SK-N-SH treated with all-trans-retinoic acid at 6 μM for 48 hours (cell line): Measurements from ENCODE around the gene SELENOK.

Experiments used
- ATAC-seq: fragments of 200-7000 bp; cut with Tn5 transposase; 3 replicates; pipeline ENCODE4 v1.9.1; 2020; ENCODE audit warnings: mild to moderate bottlenecking, moderate library complexity
- ARNTL ChIP-seq: fragments of 450-650 bp; formaldehyde crosslinking; IDR thresholded peaks from 2 replicates; pipeline ENCODE4 v1.5.0; 2020; ENCODE audit warnings: low read depth, mild to moderate bottlenecking, moderate library complexity, borderline replicate concordance
- BACH2 ChIP-seq: fragments of 250-450 bp; sonication (Bioruptor Pico); IDR thresholded peaks from 2 replicates; pipeline ENCODE4 v1.9.0; 2021; ENCODE audit warnings: mild to moderate bottlenecking, borderline replicate concordance
- CSDC2 ChIP-seq: fragments of 250-450 bp; sonication (Bioruptor Pico); IDR thresholded peaks from 2 replicates; pipeline ENCODE4 v1.5.0; 2020; ENCODE audit warnings: mild to moderate bottlenecking, moderate library complexity
- ESRRG ChIP-seq: fragments of 250-450 bp; sonication (Bioruptor Pico); IDR thresholded peaks from 2 replicates; pipeline ENCODE4 v1.6.1; 2021; ENCODE audit warnings: mild to moderate bottlenecking
- GLIS3 ChIP-seq: fragments of 250-450 bp; sonication (Bioruptor Pico); IDR thresholded peaks from 2 replicates; pipeline ENCODE4 v1.5.0; 2020; ENCODE audit warnings: mild to moderate bottlenecking, moderate library complexity
- ISL1 ChIP-seq: fragments of 250-450 bp; sonication (Bioruptor Pico); IDR thresholded peaks from 2 replicates; pipeline ENCODE4 v2.1.2; 2022; ENCODE audit warnings: mild to moderate bottlenecking, moderate library complexity
- OSR1 ChIP-seq: fragments of 250-450 bp; sonication (Bioruptor Pico); IDR thresholded peaks from 2 replicates; pipeline ENCODE4 v1.8.0; 2022; ENCODE audit warnings: moderate library complexity, mild to moderate bottlenecking, inconsistent platforms
- PPARA ChIP-seq: fragments of 250-450 bp; sonication (Bioruptor Pico); IDR thresholded peaks from 2 replicates; pipeline ENCODE4 v1.5.0; 2020; ENCODE audit warnings: mild to moderate bottlenecking, borderline replicate concordance
- RARB ChIP-seq: fragments of 250-450 bp; sonication (Bioruptor Pico); IDR thresholded peaks from 2 replicates; pipeline ENCODE4 v1.8.0; 2021; ENCODE audit warnings: mild to moderate bottlenecking, moderate library complexity
- SNAI2 ChIP-seq: fragments of 250-450 bp; sonication (Bioruptor Pico); IDR thresholded peaks from 2 replicates; pipeline ENCODE4 v1.5.0; 2020; ENCODE audit warnings: mild to moderate bottlenecking, moderate library complexity
- TCF4 ChIP-seq: fragments of 250-450 bp; sonication (Bioruptor Pico); IDR thresholded peaks from 2 replicates; pipeline ENCODE4 v1.8.0; 2021; ENCODE audit warnings: mild to moderate bottlenecking, moderate library complexity, borderline replicate concordance
- ZC3H10 ChIP-seq: fragments of 250-450 bp; sonication (Bioruptor Pico); IDR thresholded peaks from 2 replicates; pipeline ENCODE4 v1.5.1; 2021; ENCODE audit warnings: mild to moderate bottlenecking, moderate library complexity
- ZFP3 ChIP-seq: fragments of 250-450 bp; sonication (Bioruptor Pico); IDR thresholded peaks from 2 replicates; pipeline ENCODE4 v1.5.0; 2020; ENCODE audit warnings: mild to moderate bottlenecking, moderate library complexity
- ZNF70 ChIP-seq: fragments of 450-650 bp; formaldehyde crosslinking; IDR thresholded peaks from 2 replicates; pipeline ENCODE4 v1.5.0; 2020; ENCODE audit warnings: mild to moderate bottlenecking, moderate library complexity
- TF ChIP-seq, protein P1 (sequence below): fragments of 250-450 bp; sonication (Bioruptor Pico); IDR thresholded peaks from 2 replicates; pipeline ENCODE4 v1.8.0; 2021; ENCODE audit warnings: low read depth, mild to moderate bottlenecking, moderate library complexity, borderline replicate concordance
- TF ChIP-seq, protein P2 (sequence below): fragments of 250-450 bp; sonication (Bioruptor Pico); IDR thresholded peaks from 2 replicates; pipeline ENCODE4 v1.5.1; 2021; ENCODE audit warnings: mild to moderate bottlenecking, moderate library complexity
- TF ChIP-seq, protein P3 (sequence below): fragments of 250-450 bp; sonication (Bioruptor Pico); IDR thresholded peaks from 2 replicates; pipeline ENCODE4 v1.5.0; 2020; ENCODE audit warnings: mild to moderate bottlenecking, moderate library complexity
- TF ChIP-seq, protein P4 (sequence below): fragments of 250-450 bp; sonication (Bioruptor Pico); IDR thresholded peaks from 2 replicates; pipeline ENCODE4 v1.8.0; 2020; ENCODE audit warnings: mild to moderate bottlenecking, moderate library complexity, borderline replicate concordance

SELENOK gene

DNA sequence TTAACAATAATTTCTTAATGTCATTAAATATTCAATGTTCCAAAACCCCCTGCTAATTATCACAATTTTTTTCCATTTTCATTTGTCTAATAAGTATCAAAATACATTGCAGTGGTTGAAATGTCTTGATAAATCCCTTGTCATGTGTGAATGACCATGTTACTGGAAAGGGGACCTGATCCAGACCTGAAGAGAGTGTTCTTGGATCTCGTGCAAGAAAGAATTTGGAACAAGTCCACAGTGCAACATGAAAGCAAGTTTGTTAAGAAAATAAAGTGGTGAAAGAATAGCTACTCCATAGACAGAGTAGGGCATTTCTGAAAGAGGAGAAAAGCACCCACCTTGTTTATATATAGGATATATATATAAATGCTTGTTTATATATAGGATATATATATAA, 10.4 kb upstream of the SELENOK start:
- no peak for ATAC-seq
- TF ChIP-seq, protein P1, sequence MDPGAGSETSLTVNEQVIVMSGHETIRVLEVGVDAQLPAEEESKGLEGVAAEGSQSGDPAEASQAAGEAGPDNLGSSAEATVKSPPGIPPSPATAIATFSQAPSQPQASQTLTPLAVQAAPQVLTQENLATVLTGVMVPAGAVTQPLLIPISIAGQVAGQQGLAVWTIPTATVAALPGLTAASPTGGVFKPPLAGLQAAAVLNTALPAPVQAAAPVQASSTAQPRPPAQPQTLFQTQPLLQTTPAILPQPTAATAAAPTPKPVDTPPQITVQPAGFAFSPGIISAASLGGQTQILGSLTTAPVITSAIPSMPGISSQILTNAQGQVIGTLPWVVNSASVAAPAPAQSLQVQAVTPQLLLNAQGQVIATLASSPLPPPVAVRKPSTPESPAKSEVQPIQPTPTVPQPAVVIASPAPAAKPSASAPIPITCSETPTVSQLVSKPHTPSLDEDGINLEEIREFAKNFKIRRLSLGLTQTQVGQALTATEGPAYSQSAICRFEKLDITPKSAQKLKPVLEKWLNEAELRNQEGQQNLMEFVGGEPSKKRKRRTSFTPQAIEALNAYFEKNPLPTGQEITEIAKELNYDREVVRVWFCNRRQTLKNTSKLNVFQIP (CRISPR knock-in tag) = no peak
- TF ChIP-seq BACH2 (CRISPR knock-in tag) = no peak
- no peak for TF ChIP-seq TCF4 (CRISPR knock-in tag)
- no peak for TF ChIP-seq CSDC2 (CRISPR knock-in tag)
- TF ChIP-seq RARB (CRISPR knock-in tag) = no peak
- no peak for TF ChIP-seq PPARA
- no peak for TF ChIP-seq ZFP3
- no peak for TF ChIP-seq GLIS3 (CRISPR knock-in tag)
- TF ChIP-seq ISL1 (CRISPR knock-in tag) = no peak
- no peak for TF ChIP-seq ZNF70 (CRISPR knock-in tag)

DNA sequence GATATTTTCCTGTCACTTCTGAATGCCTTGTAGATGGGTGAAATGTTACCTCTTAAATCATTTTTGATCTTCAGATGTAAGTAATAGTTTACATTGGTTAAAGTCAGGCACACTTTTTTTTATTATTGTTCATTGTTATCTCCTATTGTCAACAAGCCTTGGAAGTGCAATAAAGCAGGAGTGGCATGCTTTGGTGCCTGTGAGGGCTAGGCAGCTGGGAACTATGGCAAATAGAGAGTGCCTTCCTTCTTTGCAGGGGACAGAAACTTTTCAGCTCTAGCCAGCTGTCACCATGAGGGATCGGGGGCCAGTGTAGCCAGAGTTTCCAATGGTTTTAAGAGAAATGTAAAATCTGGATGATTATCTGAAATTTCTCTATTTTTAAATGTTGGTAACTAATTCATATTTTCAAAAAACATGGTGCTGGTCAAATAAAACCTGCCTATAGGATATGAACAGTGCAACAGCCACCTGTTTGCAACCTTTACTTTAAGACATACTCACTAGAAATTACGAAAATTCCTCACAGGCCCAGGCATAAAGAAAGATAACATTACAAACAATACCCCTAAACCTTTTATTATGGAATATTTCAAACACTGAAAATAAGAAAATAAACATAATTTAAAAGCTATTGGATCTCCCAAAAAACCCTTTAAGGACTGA, 9.1 kb upstream of the SELENOK start:
- ATAC-seq = no peak
- TF ChIP-seq, protein P2, sequence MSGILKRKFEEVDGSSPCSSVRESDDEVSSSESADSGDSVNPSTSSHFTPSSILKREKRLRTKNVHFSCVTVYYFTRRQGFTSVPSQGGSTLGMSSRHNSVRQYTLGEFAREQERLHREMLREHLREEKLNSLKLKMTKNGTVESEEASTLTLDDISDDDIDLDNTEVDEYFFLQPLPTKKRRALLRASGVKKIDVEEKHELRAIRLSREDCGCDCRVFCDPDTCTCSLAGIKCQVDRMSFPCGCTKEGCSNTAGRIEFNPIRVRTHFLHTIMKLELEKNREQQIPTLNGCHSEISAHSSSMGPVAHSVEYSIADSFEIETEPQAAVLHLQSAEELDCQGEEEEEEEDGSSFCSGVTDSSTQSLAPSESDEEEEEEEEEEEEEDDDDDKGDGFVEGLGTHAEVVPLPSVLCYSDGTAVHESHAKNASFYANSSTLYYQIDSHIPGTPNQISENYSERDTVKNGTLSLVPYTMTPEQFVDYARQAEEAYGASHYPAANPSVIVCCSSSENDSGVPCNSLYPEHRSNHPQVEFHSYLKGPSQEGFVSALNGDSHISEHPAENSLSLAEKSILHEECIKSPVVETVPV = no peak
- TF ChIP-seq ARNTL (CRISPR knock-in tag) = no peak
- TF ChIP-seq ZC3H10 (CRISPR knock-in tag) = no peak
- TF ChIP-seq OSR1 (CRISPR knock-in tag) = no peak
- no peak for TF ChIP-seq RARB (CRISPR knock-in tag)
- TF ChIP-seq, protein P3, sequence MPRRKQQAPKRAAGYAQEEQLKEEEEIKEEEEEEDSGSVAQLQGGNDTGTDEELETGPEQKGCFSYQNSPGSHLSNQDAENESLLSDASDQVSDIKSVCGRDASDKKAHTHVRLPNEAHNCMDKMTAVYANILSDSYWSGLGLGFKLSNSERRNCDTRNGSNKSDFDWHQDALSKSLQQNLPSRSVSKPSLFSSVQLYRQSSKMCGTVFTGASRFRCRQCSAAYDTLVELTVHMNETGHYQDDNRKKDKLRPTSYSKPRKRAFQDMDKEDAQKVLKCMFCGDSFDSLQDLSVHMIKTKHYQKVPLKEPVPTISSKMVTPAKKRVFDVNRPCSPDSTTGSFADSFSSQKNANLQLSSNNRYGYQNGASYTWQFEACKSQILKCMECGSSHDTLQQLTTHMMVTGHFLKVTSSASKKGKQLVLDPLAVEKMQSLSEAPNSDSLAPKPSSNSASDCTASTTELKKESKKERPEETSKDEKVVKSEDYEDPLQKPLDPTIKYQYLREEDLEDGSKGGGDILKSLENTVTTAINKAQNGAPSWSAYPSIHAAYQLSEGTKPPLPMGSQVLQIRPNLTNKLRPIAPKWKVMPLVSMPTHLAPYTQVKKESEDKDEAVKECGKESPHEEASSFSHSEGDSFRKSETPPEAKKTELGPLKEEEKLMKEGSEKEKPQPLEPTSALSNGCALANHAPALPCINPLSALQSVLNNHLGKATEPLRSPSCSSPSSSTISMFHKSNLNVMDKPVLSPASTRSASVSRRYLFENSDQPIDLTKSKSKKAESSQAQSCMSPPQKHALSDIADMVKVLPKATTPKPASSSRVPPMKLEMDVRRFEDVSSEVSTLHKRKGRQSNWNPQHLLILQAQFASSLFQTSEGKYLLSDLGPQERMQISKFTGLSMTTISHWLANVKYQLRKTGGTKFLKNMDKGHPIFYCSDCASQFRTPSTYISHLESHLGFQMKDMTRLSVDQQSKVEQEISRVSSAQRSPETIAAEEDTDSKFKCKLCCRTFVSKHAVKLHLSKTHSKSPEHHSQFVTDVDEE (CRISPR knock-in tag) = no peak
- TF ChIP-seq ZNF70 (CRISPR knock-in tag) = no peak
- TF ChIP-seq GLIS3 (CRISPR knock-in tag) = no peak
- no peak for TF ChIP-seq PPARA
- TF ChIP-seq TCF4 (CRISPR knock-in tag) = no peak
- no peak for TF ChIP-seq ISL1 (CRISPR knock-in tag)

DNA sequence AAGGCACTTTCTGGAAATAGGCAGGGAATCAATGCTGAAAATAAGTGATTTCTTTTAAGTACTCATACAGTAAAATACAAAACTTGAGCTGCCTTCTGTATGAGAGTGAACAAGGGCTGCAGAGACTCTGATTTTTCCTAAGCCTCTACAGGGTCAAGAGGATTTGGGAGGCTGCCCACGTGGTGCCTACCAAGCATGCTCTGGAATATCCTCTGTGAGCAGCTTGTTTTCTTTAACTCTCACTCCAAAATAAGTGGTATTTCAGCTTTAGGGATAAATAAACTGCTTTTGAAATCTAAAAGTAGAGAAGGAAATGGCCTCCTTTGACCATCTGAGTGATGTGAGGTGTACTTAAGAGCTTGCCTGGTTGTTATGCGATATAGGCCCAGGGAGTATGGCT, 8.1 kb upstream of the SELENOK start:
- TF ChIP-seq, protein P4, sequence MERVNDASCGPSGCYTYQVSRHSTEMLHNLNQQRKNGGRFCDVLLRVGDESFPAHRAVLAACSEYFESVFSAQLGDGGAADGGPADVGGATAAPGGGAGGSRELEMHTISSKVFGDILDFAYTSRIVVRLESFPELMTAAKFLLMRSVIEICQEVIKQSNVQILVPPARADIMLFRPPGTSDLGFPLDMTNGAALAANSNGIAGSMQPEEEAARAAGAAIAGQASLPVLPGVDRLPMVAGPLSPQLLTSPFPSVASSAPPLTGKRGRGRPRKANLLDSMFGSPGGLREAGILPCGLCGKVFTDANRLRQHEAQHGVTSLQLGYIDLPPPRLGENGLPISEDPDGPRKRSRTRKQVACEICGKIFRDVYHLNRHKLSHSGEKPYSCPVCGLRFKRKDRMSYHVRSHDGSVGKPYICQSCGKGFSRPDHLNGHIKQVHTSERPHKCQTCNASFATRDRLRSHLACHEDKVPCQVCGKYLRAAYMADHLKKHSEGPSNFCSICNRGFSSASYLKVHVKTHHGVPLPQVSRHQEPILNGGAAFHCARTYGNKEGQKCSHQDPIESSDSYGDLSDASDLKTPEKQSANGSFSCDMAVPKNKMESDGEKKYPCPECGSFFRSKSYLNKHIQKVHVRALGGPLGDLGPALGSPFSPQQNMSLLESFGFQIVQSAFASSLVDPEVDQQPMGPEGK (CRISPR knock-in tag) = no peak
- TF ChIP-seq, protein P3 (CRISPR knock-in tag) = no peak
- TF ChIP-seq ESRRG (CRISPR knock-in tag) (no peak), SNAI2 (CRISPR knock-in tag) (no peak), PPARA (no peak), CSDC2 (CRISPR knock-in tag) (no peak)
- ATAC-seq = no peak
